ENCODE measurements around the gene AOPEP.

Gene AOPEP

GRCh38 chr9:94807556-94807955, 81.1 kb downstream of the AOPEP start:
- H3K4me3 ChIP-seq (ENCODE audit: low read depth, low read length): no peak overlapping the region

DNA sequence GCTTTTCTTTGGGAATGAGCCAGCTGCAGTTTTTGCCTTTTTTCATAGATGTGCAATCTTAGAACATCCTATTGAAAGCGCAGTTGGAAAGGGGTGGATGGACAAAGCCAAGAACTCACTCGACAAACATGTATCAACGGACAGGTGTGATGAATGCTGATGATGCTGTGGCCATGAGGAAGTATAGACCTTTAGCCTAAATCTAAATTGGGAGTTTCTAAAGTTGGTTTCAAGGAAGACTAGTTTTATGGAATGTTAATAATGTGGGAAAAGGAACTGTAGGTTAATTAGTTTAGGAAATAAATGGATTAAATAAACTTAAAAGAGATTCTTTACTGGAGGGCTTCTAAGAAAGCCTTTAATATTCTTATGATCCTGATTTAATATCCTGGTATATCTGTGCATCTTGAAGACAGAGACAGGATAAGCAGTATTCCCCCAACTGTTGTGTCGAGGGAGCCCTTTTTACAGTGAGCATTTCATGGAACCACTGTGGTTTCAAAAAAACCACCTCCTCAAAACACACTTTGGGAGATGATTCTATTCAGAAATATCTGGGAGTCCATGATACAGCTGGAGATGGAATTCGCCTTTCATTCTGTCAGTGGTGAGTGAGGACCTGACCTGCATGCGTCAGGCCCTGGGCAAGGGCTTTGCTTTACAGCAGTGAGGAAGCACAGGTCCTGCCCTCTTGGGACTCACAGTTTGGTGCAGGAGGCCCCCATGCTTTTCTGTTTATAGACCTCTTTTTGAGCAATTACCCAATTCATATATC, 82.6 kb downstream of the AOPEP start:
- H3K4me3 ChIP-seq (ENCODE audit: low read depth, low read length): no peak overlapping the region

- no peak overlapping the region for H3K4me3 ChIP-seq (ENCODE audit: low read depth, low read length)
Measured at GRCh38 chr9:94809778-94810177, 83.3 kb downstream of the AOPEP start.

- no peak overlapping the region for H3K4me3 ChIP-seq (ENCODE audit: low read depth, low read length)
Measured at GRCh38 chr9:94811074-94811473, 84.6 kb downstream of the AOPEP start.

DNA sequence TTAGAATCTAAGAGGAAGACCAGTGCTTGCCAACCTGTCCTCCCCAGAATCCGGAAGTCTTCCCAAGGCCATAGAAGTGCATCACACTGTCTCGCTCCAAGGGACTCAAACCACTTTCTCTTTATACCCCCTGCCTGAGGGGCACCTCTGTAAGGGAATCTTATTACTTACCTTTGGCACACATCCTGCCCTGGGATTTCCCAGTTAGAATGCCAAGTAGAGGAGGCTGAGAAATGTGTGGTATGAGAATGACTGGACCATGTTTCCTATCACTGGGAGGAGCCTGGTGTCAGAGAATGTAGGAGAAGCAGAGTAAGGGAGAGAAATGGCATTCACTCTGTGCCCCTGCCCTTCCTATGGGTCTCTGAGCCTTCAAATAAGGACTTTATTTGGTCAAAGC, 85.8 kb downstream of the AOPEP start:
- no peak overlapping the region for H3K4me3 ChIP-seq (ENCODE audit: low read depth, low read length)

- no peak overlapping the region for H3K4me3 ChIP-seq (ENCODE audit: low read depth, low read length)
Measured at GRCh38 chr9:94813379-94813778, 86.9 kb downstream of the AOPEP start.

GRCh38 chr9:94817291-94818177, 91.0 kb downstream of the AOPEP start:
- no peak overlapping the region for H3K4me3 ChIP-seq (ENCODE audit: low read depth, low read length)

DNA sequence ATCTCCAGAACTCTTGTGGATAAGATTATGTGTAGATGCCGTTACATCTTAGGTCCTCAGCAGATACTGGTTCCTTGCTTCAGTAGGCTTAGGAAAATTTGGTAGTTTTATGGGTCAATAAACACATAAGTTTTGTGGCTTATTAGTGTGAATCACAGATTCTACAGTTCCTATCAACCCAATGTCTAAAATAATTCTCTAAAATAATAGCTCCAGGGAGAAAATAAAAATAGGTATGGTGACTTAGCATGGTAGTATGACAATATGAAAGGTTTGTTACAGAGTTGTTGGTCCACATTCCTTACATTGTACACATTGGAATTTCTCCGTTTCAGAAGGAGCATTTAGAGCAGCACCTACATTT, 91.7 kb downstream of the AOPEP start:
- H3K4me3 ChIP-seq (ENCODE audit: low read depth, low read length): no peak overlapping the region

DNA sequence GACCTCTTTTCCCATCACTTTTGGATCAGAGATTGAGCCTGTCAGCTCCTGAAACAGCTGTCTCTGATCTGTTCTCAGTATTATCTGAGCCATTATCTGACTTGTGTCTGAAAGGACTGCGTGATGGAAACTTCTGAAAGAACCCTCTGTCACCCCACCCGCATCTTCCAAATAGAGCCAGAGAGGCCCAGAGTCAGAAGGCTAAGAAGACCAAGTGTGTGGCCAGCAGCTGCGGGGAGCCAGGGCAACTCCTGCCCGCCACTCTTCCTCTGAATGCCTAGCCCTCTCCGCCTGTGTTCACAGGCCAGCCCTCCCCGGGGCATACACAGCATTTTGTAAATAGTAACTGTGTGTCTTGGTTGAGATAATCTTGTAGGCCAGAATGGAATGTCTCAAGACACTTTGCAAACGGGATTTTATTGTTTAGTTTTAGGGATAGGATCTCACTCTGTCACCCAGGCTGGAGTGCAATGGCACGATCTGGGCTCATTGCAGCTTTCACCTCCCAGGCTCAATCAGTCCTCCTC, 92.7 kb downstream of the AOPEP start:
- no peak overlapping the region for H3K4me3 ChIP-seq (ENCODE audit: low read depth, low read length)

GRCh38 chr9:94821098-94821887, 94.8 kb downstream of the AOPEP start:
- H3K4me3 ChIP-seq (ENCODE audit: low read depth, low read length): no peak overlapping the region

GRCh38 chr9:94822273-94822672, 95.8 kb downstream of the AOPEP start:
- H3K4me3 ChIP-seq (ENCODE audit: low read depth, low read length): no peak overlapping the region

DNA sequence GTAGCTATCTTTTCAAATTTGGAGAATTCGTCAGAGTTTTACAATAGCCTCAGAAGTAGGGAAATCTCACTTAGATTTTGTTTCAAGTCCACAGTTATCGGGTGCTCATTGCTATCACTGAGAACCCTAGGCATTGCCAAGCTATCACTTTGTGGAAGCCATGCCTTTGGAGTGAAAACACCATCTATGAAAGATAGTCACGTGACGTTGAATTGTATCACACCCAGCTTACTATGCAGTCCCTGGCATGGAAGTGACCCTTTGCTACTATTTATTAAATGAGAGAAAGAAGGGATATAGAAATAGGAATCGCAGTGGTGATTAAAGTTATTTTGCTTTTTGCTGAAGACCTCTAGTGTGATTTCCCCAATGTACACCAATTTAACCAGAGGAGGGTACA, 97.2 kb downstream of the AOPEP start:
- no peak overlapping the region for H3K4me3 ChIP-seq (ENCODE audit: low read depth, low read length)

GRCh38 chr9:94824411-94824810, 97.9 kb downstream of the AOPEP start:
- H3K4me3 ChIP-seq (ENCODE audit: low read depth, low read length): no peak overlapping the region

DNA sequence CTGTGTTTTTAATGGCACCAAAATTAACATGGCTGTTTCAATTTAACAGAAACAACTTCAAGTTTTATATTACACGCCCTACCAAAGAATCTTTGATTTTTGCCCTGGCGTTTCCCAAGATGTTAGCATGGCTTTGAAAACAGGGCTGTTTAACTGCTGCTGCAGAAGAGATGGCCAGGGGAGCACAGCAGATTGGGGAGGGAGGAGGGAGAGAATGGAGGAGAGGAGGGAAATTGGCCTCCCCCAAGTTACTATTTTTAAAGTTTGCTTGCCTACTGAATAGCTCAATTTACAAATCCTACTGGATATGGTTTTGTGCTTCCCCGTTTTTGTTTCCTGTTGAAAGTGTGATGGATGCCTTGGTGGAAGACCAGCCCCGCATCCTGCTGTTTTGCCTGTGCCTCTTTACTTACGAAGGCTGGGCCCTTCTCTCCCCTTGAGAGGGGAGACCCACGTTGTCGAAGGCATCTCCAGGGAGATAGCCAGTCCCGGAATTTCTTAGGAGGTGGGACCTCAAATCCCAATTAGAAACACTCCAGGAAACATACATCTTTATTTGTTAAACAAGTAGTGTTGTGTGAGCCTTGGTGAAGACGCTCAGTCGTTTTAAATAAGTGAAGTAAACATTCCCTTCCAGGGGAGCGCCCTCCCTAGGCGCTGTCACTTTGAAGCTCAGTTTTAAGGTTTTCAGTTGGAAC, 98.6 kb downstream of the AOPEP start:
- no peak overlapping the region for H3K4me3 ChIP-seq (ENCODE audit: low read depth, low read length)

DNA sequence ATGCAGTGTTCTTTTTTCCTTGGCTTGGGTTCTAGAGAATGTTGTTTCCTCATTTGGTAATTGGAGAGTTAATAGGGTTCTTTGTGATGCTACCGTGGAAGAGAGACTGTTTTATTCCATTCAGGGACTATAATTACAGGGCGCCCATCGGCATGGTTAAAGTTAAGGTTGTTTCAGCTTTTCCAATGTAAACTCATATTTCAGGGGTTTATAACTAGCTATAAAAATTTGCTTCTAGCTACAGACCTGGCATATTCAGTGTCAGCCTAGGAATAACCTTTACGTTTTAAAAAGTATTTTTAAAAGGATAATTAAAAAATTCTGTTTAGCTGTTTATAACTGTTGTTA, 99.1 kb downstream of the AOPEP start:
- no peak overlapping the region for H3K4me3 ChIP-seq (ENCODE audit: low read depth, low read length)

- no peak overlapping the region for H3K4me3 ChIP-seq (ENCODE audit: low read depth, low read length)
Measured at GRCh38 chr9:94826044-94826443, 99.5 kb downstream of the AOPEP start.

GRCh38 chr9:94826644-94827410, 100.3 kb downstream of the AOPEP start:
- H3K4me3 ChIP-seq (ENCODE audit: low read depth, low read length): no peak overlapping the region

GRCh38 chr9:94827584-94828304, 101.2 kb downstream of the AOPEP start:
- H3K4me3 ChIP-seq (ENCODE audit: low read depth, low read length): no peak overlapping the region

DNA sequence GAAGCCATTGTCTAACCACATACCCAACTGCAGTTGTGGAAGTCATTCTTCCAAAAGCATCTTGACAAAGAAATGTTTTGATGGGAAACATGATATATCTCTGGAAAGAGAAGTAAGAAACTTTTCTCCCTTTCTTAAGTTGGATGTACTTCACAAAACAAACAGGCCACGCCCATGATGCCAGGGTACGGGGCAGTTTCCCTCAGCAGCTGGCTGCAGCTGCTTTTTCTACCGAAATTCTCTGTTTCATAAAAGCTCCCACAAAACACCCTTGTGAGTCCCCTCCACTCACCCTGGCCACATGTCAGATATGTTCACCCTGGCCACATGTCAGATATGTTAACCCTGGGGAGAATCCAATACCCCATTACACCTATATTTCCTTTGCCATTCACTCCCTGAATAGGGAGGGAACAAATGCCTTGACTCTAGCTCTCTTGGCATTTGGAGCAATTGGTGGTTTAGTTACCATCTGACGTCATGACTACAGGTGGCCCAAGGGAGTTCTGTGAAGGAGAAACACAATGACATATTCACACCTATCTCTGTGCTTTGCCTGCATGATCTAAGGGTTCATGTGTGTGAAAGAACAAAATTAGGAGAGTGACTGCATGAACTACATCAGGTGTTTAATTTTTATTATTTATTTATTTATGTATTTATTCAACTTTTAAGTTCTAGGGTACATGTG, 103.0 kb downstream of the AOPEP start:
- H3K4me3 ChIP-seq (ENCODE audit: low read depth, low read length): no peak overlapping the region

Data from iPS-11a (cell line).